ENCODE measurements around the gene ZNF358. TPM values are rescaled to one million over a fixed set of nuclear protein-coding genes. Genes with fewer than 3 reads are reported as not detected.

The ZNF358 gene
- total and polyA plus RNA-seq, 2 of the 13 experiments (the other 11 are each of a cell fraction or from before 2014, with no cell fraction given): 9.1 to 37.0 TPM

- TF ChIP-seq ZNF788 (CRISPR knock-in tag; IDR thresholded peaks at IDR 0.05; ENCODE audit: borderline replicate concordance) (no peak; the same call in 1 of the 2 replicates), HMG20B (CRISPR knock-in tag; conservative IDR thresholded peaks at IDR 0.05) (peak; percentile 98), ARNT (IDR thresholded peaks at IDR 0.05) (no peak), SOX6 (IDR thresholded peaks at IDR 0.05) (no peak), SOX6 (CRISPR knock-in tag; IDR thresholded peaks at IDR 0.05) (no peak), ETS1 (CRISPR knock-in tag; IDR thresholded peaks at IDR 0.05) (peak; percentile 99), ZNF550 (CRISPR knock-in tag; IDR thresholded peaks at IDR 0.05; ENCODE audit: borderline replicate concordance) (no peak), ZNF777 (CRISPR knock-in tag; IDR thresholded peaks at IDR 0.05) (peak; percentile 80), TOE1 (CRISPR knock-in tag; IDR thresholded peaks at IDR 0.05) (peak; percentile 95; the same call in 1 of the 2 replicates), ZNF292 (CRISPR knock-in tag; IDR thresholded peaks at IDR 0.05; ENCODE audit: borderline replicate concordance, low read depth) (no peak), HNRNPUL1 (IDR thresholded peaks at IDR 0.05; ENCODE audit: low read depth, low read length) (no peak), FOSL1 (CRISPR knock-in tag; IDR thresholded peaks at IDR 0.05; ENCODE audit: borderline replicate concordance) (peak; percentile 79), NR2F2 (IDR thresholded peaks at IDR 0.05; ENCODE audit: borderline replicate concordance, low read depth) (no peak), ZNF317 (CRISPR knock-in tag; IDR thresholded peaks at IDR 0.05) (peak; percentile 90), GATAD1 (CRISPR knock-in tag; IDR thresholded peaks at IDR 0.05) (peak; percentile 77), ZNF513 (CRISPR knock-in tag; conservative IDR thresholded peaks at IDR 0.05) (no peak), ZEB1 (IDR thresholded peaks at IDR 0.05; ENCODE audit: insufficient replicate concordance, low read depth) (no peak), ZNF326 (CRISPR knock-in tag; IDR thresholded peaks at IDR 0.05; ENCODE audit: borderline replicate concordance) (peak; percentile 91; the same call in 1 of the 2 replicates), CREB1 (IDR thresholded peaks at IDR 0.05) (no peak), CREB1 (CRISPR knock-in tag; IDR thresholded peaks at IDR 0.05) (no peak), TAF1 (CRISPR knock-in tag; IDR thresholded peaks at IDR 0.05) (peak; percentile 72), FOXO1 (CRISPR knock-in tag; IDR thresholded peaks at IDR 0.05) (peak; percentile 91), PHF20 (CRISPR knock-in tag; IDR thresholded peaks at IDR 0.05) (peak; percentile 70), LBX2 (CRISPR knock-in tag; IDR thresholded peaks at IDR 0.05; ENCODE audit: borderline replicate concordance) (peak; percentile 98; the same call in 1 of the 2 replicates), NCOA5 (CRISPR knock-in tag; IDR thresholded peaks at IDR 0.05) (0 out of 2 replicates have a peak, but pooled peaks have one; percentile 81), SKIL (CRISPR knock-in tag; IDR thresholded peaks at IDR 0.05; ENCODE audit: borderline replicate concordance) (peak; percentile 47), NR2F1 (CRISPR knock-in tag; IDR thresholded peaks at IDR 0.05) (peak in 1 of 2 experiments; percentile 61; a peak in 1 of 4 replicates)
These were observed 46.9 kb downstream of the ZNF358 start (continued) for GRCh38 chr19:7562646-7563393.

Data from HepG2 (cell line).